ENCODE measurements around the gene WDR90.

The WDR90 gene

DNA sequence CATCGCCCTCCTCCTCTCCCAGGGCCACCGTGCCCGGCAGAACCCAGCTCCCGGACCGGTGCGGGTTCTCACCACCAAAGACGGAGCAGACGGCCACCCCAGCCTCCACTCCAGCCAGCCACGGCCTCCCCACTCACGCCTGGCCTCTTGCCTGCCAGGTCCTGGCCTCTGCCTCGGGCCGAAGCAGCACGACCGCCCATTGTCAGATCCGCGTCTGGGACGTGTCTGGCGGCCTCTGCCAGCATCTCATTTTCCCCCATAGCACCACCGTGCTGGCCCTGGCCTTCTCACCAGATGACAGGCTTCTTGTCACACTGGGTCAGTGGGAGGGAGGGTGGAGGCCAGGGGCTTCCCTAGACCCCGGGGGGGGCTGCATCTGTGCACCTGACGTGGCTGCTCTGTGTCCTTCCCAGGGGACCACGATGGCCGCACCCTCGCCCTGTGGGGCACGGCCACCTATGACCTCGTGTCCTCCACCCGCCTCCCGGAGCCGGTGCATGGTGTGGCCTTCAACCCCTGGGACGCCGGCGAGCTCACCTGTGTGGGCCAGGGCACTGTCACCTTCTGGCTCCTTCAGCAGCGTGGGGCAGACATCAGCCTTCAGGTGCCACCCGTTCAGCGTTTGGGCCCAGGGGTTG, 12.1 kb downstream of the WDR90 start:
- no peak for DNase-seq

DNA sequence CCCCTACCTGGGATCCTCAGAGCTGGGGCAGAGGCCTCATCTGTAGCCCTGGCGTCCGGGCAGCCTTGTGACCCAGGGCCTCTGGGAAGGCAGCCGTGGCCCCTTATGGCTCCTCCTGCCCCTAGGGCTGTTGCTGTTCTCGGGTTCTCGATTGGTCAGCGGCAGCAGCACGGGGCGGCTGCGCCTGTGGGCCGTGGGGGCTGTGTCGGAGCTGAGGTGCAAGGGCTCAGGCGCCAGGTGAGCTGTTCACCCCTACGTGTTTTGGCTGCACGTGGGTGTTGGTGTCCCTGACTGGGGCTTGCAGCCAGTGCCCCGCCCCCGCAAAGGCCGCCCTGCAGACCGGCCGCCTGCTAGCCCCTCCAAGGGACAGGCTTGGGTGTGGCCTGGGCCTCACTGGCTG, 12.9 kb downstream of the WDR90 start:
- DNase-seq, result no peak

GRCh38 chr16:662597-662996, 13.4 kb downstream of the WDR90 start:
- DNase-seq, result no peak

GRCh38 chr16:666572-666971, 17.4 kb downstream of the WDR90 start:
- no peak for DNase-seq

DNA sequence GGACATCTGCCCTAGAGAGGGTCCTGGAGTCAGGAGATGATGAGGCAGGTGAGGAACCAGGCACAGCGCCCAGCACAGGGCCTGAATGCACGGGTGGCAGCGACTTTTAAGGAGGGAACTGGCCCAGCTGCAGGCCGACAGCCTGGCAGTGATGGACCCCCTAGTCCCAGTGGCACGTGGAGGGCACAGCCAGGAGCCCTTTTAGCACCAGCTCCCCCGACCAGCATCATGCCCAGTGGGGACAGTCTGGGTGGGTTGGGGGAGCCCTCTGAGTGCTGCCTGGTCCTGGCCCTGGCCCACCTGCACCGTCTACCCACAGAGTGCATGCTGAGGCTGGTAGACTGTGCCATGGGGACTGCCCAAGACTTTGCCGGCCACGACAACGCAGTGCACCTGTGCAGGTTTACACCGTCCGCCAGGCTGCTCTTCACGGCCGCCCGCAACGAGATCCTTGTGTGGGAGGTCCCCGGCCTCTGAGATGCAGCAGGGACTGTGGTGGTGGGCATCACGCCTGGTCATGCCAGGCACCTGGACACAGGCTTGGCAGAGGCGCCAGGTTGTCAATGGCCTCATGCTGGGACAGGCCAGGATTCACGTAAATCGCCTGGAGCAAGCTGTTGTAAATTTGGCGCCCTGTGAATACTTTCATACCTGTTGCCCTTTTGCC, 18.1 kb downstream of the WDR90 start:
- no peak for DNase-seq

- peak; percentile 94 for DNase-seq
Observed at GRCh38 chr16:667780-668518, 18.8 kb downstream of the WDR90 start, which contains the start of gene RHOT2. Gene RHOT2, plus strand, starts transcription at chr16:668132. Its CDS starts 68 bp downstream, at chr16:668200.

- DNase-seq, result no peak
Observed at GRCh38 chr16:668519-669171, 19.5 kb downstream of the WDR90 start.

GRCh38 chr16:669666-670065, 20.5 kb downstream of the WDR90 start:
- no peak for DNase-seq

DNA sequence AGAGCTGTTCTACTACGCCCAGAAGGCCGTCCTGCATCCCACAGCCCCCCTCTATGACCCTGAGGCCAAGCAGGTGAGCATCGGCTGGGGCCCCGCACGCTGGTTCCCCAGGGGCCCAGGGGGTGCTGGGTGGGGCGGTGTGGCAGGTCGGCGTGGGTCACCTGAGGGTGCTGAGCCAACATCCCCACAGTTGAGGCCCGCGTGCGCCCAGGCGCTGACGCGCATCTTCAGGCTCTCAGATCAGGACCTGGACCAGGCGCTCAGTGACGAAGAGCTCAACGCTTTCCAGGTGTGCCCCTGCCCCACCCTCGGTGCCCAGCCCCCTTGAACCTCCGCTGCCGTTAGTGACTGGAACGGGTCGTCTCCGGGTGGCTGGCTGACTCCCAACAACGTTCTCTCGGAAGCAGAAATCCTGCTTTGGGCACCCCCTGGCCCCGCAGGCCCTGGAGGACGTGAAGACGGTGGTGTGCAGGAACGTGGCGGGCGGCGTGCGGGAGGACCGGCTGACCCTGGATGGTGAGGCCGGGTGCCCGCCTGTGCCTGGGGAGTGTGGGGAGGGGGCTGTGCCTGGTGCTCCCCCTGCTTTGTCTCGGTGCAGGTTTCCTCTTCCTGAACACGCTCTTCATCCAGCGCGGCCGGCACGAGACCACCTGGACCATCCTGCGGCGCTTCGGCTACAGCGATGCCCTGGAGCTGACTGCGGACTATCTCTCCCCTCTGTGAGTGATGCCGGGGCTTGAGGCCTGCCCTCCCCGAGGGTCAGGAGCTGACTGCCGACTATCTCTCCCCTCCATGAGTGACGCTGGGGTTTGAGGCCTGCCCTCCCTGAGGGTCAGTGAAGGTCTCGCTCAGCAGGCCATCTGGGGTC, 21.6 kb downstream of the WDR90 start:
- DNase-seq, result no peak

DNA sequence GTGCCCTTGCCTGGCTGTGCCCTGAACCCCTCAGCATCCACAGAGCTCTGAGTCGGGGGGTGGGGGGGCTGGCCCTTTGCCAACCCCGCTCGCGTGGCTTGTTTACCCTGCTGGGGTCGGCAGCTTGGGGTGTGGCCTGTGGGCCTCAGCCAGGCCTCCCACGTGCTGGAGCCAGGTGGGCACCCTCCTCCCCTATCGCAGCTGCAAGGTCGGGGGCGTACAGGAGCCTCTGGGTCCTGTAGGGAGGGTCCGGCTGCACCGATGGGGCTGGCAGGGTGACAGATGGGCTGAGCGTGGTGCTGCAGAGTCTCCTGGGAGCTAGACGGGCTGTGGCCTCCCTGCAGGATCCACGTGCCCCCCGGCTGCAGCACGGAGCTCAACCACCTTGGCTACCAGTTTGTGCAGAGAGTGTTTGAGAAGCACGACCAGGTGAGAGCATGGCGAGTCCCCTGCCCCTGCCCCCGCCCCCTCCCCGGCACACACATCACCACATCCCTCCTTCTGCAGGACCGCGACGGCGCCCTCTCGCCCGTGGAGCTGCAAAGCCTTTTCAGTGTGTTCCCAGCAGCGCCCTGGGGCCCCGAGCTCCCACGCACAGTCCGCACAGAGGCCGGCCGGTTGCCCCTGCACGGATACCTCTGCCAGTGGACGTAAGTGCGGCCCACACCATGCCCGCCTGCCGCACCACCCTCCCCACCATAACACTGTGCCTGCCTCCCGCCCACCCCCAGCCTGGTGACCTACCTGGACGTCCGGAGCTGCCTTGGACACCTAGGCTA, 22.4 kb downstream of the WDR90 start:
- no peak for DNase-seq

- no peak for DNase-seq
Observed at GRCh38 chr16:672371-672770, 23.2 kb downstream of the WDR90 start.

DNA sequence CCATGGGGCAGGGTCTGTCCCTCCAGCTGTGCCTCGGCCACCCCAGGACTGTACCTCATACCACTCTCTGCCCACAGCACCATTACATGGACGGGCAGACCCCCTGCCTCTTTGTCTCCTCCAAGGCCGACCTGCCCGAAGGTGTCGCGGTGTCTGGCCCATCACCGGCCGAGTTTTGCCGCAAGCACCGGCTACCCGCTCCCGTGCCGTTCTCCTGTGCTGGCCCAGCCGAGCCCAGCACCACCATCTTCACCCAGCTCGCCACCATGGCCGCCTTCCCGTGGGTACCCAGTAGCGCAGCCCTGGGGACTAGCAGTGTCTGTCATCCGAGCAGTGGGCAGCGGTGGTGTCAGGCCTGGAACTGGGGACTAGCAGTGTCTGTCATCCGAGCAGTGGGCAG, 23.7 kb downstream of the WDR90 start:
- DNase-seq, result no peak

- no peak for DNase-seq
Observed at GRCh38 chr16:673399-673991, 24.3 kb downstream of the WDR90 start.

- DNase-seq, result no peak
Observed at GRCh38 chr16:674214-674881, 25.2 kb downstream of the WDR90 start.

- DNase-seq, result peak; percentile 52
Observed at GRCh38 chr16:674968-675883, 26.1 kb downstream of the WDR90 start, which contains the start of gene RHBDL1. Gene RHBDL1, plus strand, starts transcription at chr16:675671. Its CDS starts 120 bp downstream, at chr16:675791.

GRCh38 chr16:675884-676564, 26.9 kb downstream of the WDR90 start:
- DNase-seq, result no peak

- DNase-seq, result no peak
Observed at GRCh38 chr16:676565-676902, 27.4 kb downstream of the WDR90 start.

DNA sequence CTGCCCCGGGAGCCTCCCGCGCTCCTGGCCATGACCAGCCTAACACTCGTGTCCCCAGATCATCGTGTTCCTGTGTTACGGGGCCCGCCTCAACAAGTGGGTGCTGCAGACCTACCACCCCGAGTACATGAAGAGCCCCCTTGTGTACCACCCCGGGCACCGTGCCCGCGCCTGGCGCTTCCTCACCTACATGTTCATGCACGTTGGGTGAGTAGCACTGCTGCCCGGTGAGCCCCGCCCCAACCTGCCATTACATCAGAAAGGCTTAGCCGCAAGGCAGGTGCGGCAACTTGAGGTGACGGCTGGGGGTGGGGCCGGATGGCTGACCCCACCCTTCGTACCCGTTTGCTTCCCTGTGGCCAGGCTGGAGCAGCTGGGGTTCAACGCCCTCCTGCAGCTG, 27.7 kb downstream of the WDR90 start:
- DNase-seq, result no peak

All from midbrain (tissue), 1 donor.